HG03175 (cell line): ENCODE measurements around the gene MICOS13.
"Not testable (repeated sequence)": the region's sequence is repeated elsewhere in the genome, so short reads cannot be mapped to it uniquely, and the experiment has no call there.

Experiments
- ATAC-seq: cut with Tn5 transposase; IDR thresholded peaks from one replicate; pipeline ENCODE4 v1.9.1; 2021; ENCODE audit warnings: mild to moderate bottlenecking, moderate library complexity; ENCODE audit not compliant: unreplicated experiment

Gene MICOS13

GRCh38 chr19:5680437-5681368, at the start of gene MICOS13, which contains the start of gene HSD11B1L:
TSS of gene MICOS13 (minus strand) at chr19:5680516. CDS start at chr19:5680486, 30 bp downstream.
TSS of gene HSD11B1L (plus strand) at chr19:5681027. CDS start at chr19:5684833, 3,806 bp downstream.
- peak; percentile 93 for ATAC-seq

- no peak for ATAC-seq
Observed at GRCh38 chr19:5727453-5728050, 47.2 kb upstream of the MICOS13 start.

GRCh38 chr19:5719961-5720790, 39.9 kb upstream of the MICOS13 start, which contains the start of the genes CATSPERD and LONP1:
TSS of gene CATSPERD (plus strand) at chr19:5720637. CDS start at chr19:5720738, 101 bp downstream.
TSS of gene LONP1 (minus strand) at chr19:5720146. CDS start at chr19:5720132, 14 bp downstream.
- peak; percentile 85 for ATAC-seq

- ATAC-seq = peak; percentile 1
Observed at GRCh38 chr19:5719274-5719960, 39.1 kb upstream of the MICOS13 start.

- no peak for ATAC-seq
Observed at GRCh38 chr19:5718579-5719273, 38.4 kb upstream of the MICOS13 start.

- no peak for ATAC-seq
Observed at GRCh38 chr19:5718037-5718578, 37.8 kb upstream of the MICOS13 start.

- ATAC-seq = no peak
Observed at GRCh38 chr19:5717215-5717935, 37.1 kb upstream of the MICOS13 start.

- ATAC-seq = no peak
Observed at GRCh38 chr19:5714816-5715215, 34.5 kb upstream of the MICOS13 start.

GRCh38 chr19:5713228-5713627, 32.9 kb upstream of the MICOS13 start:
- no peak for ATAC-seq

- ATAC-seq = no peak
Observed at GRCh38 chr19:5711713-5712161, 31.4 kb upstream of the MICOS13 start.

- no peak for ATAC-seq
Observed at GRCh38 chr19:5711025-5711424, 30.7 kb upstream of the MICOS13 start.

- ATAC-seq = no peak
Observed at GRCh38 chr19:5707576-5708575, 27.6 kb upstream of the MICOS13 start.

GRCh38 chr19:5706876-5707573, 26.7 kb upstream of the MICOS13 start:
- no peak for ATAC-seq

- no peak for ATAC-seq
Observed at GRCh38 chr19:5705552-5705951, 25.2 kb upstream of the MICOS13 start.

GRCh38 chr19:5703819-5704818, 23.8 kb upstream of the MICOS13 start:
- ATAC-seq = no peak

GRCh38 chr19:5702053-5702410, 21.7 kb upstream of the MICOS13 start:
- not testable (repeated sequence) for ATAC-seq
